Tibial nerve (tissue), 4 donors: ENCODE data around the gene ZBED5.

Source experiments
- CTCF ChIP-seq, 5 experiments: fragments of 200-600 bp in 3 of 5; fragments of 450-650 bp in 2 of 5; sonication (generic) in 3 of 5; IDR thresholded peaks; one replicate each; pipeline ENCODE4 v1.5.1; 2016 to 2019; ENCODE audit warnings: antibody characterized with exemption in 5 of 5, mild to moderate bottlenecking in 3 of 5, moderate library complexity in 2 of 5
- EP300 ChIP-seq, 2 donors: sonication (generic); formaldehyde crosslinking; IDR thresholded peaks; one replicate each; pipeline ENCODE4 v1.6.1; 2017; ENCODE audit warnings: antibody characterized with exemption in 2 of 2, mild to moderate bottlenecking in 1 of 2

- TF ChIP-seq CTCF (IDR thresholded peaks at IDR 0.05): no peak
- no peak for TF ChIP-seq EP300 (IDR thresholded peaks at IDR 0.05)
Observed at GRCh38 chr11:10844356-10844755, 13.5 kb downstream of the ZBED5 start.
